HCT116 (cell line): ENCODE results near the gene PPP1R12B.
"Not testable (repeated sequence)": the region's sequence is repeated elsewhere in the genome, so short reads cannot be mapped to it uniquely, and the experiment has no call there.

Experiments used
- CTCF ChIP-seq, 3 experiments: fragments of 200-600 bp in 1 of 3; sonication (generic) in 1 of 3; IDR thresholded peaks in 2 of 3; conservative IDR thresholded peaks in 1 of 3; 2 replicates each; pipeline ENCODE4 v1.5.1; 2012 to 2017; ENCODE audit warnings: low read depth in 2 of 3, low read length in 2 of 3, antibody characterized with exemption in 1 of 3, borderline replicate concordance in 1 of 3, control low read depth in 1 of 3, mild to moderate bottlenecking in 1 of 3, mixed read lengths in 1 of 3, mixed run types in 1 of 3, moderate library complexity in 1 of 3; ENCODE audit not compliant: insufficient read depth in 1 of 3
- MAX ChIP-seq: IDR thresholded peaks from 2 replicates; pipeline ENCODE4 v1.6.1; 2012
- POLR2A ChIP-seq: IDR thresholded peaks from 2 replicates; pipeline ENCODE4 v1.7.0; 2011; ENCODE audit warnings: borderline replicate concordance; ENCODE audit not compliant: insufficient read depth, insufficient read length; ENCODE audit errors: extremely low read depth
- RAD21 ChIP-seq: IDR thresholded peaks from 2 replicates; pipeline ENCODE4 v1.6.1; 2012; ENCODE audit warnings: low read depth, mild to moderate bottlenecking
- REST ChIP-seq: IDR thresholded peaks from 2 replicates; pipeline ENCODE4 v1.6.1; 2012; ENCODE audit warnings: low read depth

DNA sequence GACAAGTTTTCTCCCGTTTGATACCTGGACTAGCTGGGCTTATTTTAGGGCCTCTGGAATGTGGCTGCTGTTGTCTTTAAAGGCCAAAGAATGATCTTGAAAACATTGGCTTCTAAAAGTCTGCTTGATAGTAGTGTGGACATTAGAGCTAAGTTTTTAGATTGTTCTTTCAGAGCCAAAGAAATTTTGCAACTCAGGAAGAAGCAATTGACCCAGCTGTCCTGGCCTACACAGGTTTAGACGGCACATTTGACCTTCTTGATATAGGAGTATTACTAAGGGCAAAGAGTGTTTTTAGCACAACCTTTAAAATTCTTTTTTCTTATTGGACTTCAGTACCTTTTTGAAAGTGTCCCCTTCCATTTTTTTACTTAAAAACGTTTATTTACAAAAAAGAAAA is 63.9 kb downstream of the PPP1R12B start:
- TF ChIP-seq REST; MAX; RAD21; CTCF (IDR thresholded peaks at IDR 0.05 in 2 of 3, conservative IDR thresholded peaks at IDR 0.05 in 1 of 3; ENCODE audit: borderline replicate concordance in 1 of 3, insufficient read depth in 1 of 3, low read depth in 2 of 3, low read length in 2 of 3); POLR2A: not testable (repeated sequence)
